Cardiac muscle cell (in vitro differentiated cells and primary cell): ENCODE results near the gene UBC. TPM values are rescaled to one million over a fixed set of nuclear protein-coding genes. Genes with fewer than 3 reads are reported as not detected.
A peak's percentile ranks its signal among the peaks of the same experiment; 100 is the strongest.
"Not testable (repeated sequence)": the region's sequence is repeated elsewhere in the genome, so short reads cannot be mapped to it uniquely, and the experiment has no call there.

Experiments used
- DNase-seq, 2 donors: peaks; one replicate each; pipeline versions ENCODE4 v3.0.0 to v3.0.0-alpha.2; 2010 to 2017; ENCODE audit warnings: low read depth in 1 of 2, low spot score in 1 of 2
- H3K27ac ChIP-seq: fragments of 200-600 bp; sonication (generic); 2 replicates; pipeline ENCODE4 v1.5.1; 2016
- H3K27me3 ChIP-seq: fragments of 200-600 bp; sonication (generic); 2 replicates; pipeline ENCODE4 v1.6.0; 2016; ENCODE audit warnings: control low read depth
- H3K36me3 ChIP-seq: fragments of 200-600 bp; sonication (generic); 2 replicates; pipeline ENCODE4 v1.5.1; 2016; ENCODE audit warnings: control low read depth
- H3K4me1 ChIP-seq: fragments of 200-600 bp; sonication (generic); 2 replicates; pipeline ENCODE4 v1.8.1; 2017; ENCODE audit warnings: low read depth, mild to moderate bottlenecking, mixed run types
- H3K4me3 ChIP-seq: fragments of 200-600 bp; sonication (generic); 2 replicates; pipeline ENCODE4 v1.5.1; 2016; ENCODE audit warnings: mild to moderate bottlenecking
- H3K9me3 ChIP-seq: fragments of 200-600 bp; sonication (generic); 2 replicates; pipeline ENCODE4 v1.5.1; 2017; ENCODE audit warnings: low read depth, mild to moderate bottlenecking, control low read depth
- polyA plus RNA-seq: library from polyadenylated mRNA; unstranded; fragments of >200 nt; fragmentation: Nextera tagmentation; extraction: Ambion mirVana; gene quantifications from 2 replicates; pipeline ENCODE4 v1.2.1, GENCODE V29; 2016
- total RNA-seq: library from RNA; depleted of rRNA; stranded (reverse); fragments of >200 nt; gene quantifications from 2 replicates; pipeline ENCODE4 v1.2.3, GENCODE V29; 2016
- TF ChIP-seq, protein P1 (sequence below): IDR thresholded peaks from 2 replicates; pipeline ENCODE4 v1.5.1; 2012; ENCODE audit warnings: low read depth, mild to moderate bottlenecking, low read length

The UBC gene
- total and polyA plus RNA-seq, 2 experiments from 2014 or later = 897 to 1,139 TPM

DNA sequence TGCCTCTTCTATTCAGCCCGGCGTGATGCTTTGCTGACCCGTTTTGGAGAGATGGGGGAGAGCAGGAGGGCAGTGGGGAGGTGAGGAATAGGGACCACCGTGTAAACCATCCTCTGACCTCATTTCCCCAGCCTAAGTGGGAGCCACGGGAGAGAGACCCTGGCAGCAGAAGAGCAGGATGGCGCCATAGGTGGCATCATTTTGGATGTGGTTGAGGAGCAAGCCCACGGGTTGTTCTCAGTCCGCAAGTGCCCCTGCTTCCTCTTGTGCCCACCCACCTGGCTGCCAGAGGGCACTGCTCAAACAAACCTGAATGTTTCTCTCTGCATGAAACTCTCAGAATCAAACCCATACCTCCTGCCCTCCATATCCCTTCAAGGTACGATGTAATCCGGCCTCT lies 10.7 kb upstream of the UBC start:
- Histone ChIP-seq H3K4me3 (no peak overlapping the region), H3K27ac (no peak overlapping the region), H3K9me3 (no peaks in the 10 kb centered on the region), H3K27me3 (no peaks in the 10 kb centered on the region), H3K4me1 (peaks cover 7% of the 10 kb centered on the region), H3K36me3 (no peaks in the 10 kb centered on the region)
- no peak for DNase-seq
- TF ChIP-seq, protein P1, sequence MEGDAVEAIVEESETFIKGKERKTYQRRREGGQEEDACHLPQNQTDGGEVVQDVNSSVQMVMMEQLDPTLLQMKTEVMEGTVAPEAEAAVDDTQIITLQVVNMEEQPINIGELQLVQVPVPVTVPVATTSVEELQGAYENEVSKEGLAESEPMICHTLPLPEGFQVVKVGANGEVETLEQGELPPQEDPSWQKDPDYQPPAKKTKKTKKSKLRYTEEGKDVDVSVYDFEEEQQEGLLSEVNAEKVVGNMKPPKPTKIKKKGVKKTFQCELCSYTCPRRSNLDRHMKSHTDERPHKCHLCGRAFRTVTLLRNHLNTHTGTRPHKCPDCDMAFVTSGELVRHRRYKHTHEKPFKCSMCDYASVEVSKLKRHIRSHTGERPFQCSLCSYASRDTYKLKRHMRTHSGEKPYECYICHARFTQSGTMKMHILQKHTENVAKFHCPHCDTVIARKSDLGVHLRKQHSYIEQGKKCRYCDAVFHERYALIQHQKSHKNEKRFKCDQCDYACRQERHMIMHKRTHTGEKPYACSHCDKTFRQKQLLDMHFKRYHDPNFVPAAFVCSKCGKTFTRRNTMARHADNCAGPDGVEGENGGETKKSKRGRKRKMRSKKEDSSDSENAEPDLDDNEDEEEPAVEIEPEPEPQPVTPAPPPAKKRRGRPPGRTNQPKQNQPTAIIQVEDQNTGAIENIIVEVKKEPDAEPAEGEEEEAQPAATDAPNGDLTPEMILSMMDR = no peak

GRCh38 chr12:124923905-124924734 lies 9.7 kb upstream of the UBC start:
- peak overlapping the region; percentile 17 for H3K27ac ChIP-seq
- no peak overlapping the region for H3K4me3 ChIP-seq
- peak in 1 of 2 donors; percentile 61 for DNase-seq

GRCh38 chr12:124921200-124922031 lies 7.0 kb upstream of the UBC start:
- DNase-seq = peak; percentile 66 to 68
- Histone ChIP-seq H3K36me3 (no peaks in the 10 kb centered on the region), H3K4me1 (peaks cover 29% of the 10 kb centered on the region), H3K27me3 (no peaks in the 10 kb centered on the region), H3K27ac (peak overlapping the region; percentile 74), H3K9me3 (no peaks in the 10 kb centered on the region), H3K4me3 (peak overlapping the region; percentile 14)
- TF ChIP-seq, protein P1 = no peak

More at GRCh38 chr12:124923905-124924734, 9.7 kb upstream of the UBC start:
- no peaks in the 10 kb centered on the region for H3K27me3 ChIP-seq
- H3K4me1 ChIP-seq = peaks cover 17% of the 10 kb centered on the region
- no peaks in the 10 kb centered on the region for H3K9me3 ChIP-seq
- H3K36me3 ChIP-seq = no peaks in the 10 kb centered on the region
- TF ChIP-seq, protein P1 = no peak

DNA sequence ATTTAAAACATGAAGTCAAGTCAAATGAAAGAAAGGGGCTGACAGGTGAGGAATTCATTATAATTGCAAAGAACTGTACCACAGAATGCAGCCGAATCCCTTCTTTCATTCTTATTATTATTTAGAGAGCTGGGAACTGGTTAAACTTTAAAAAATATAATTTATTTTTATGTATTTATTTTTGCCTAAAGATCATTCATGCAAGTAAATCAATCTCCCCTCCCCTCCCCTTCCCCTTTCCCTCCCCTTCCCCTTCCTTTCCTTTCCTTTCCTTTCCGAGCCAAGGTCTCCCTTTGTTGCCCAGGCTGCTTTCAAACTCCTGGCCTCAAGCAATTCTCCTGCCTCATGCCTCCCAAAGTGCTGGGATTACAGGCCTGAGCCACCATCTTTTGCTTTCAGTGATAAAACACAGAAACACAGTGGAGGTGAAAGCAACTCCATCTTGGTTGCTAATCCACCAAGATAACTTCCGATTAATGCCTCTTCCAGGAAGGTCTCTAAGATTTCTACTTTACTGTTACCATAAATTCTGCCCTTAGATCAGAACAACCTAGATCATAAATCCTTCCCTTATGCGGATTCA lies 6.0 kb upstream of the UBC start:
- H3K27me3 ChIP-seq = no peaks in the 10 kb centered on the region
- H3K9me3 ChIP-seq = no peaks in the 10 kb centered on the region
- peaks cover 39% of the 10 kb centered on the region for H3K4me1 ChIP-seq
- H3K4me3 ChIP-seq = no peak overlapping the region
- TF ChIP-seq, protein P1 = no peak
- no peak for DNase-seq
- H3K36me3 ChIP-seq = no peaks in the 10 kb centered on the region
- peak overlapping the region; percentile 74 for H3K27ac ChIP-seq

GRCh38 chr12:124919521-124920352 lies 5.3 kb upstream of the UBC start:
- H3K36me3 ChIP-seq = no peaks in the 10 kb centered on the region
- TF ChIP-seq, protein P1 = no peak
- H3K9me3 ChIP-seq = no peaks in the 10 kb centered on the region
- H3K27me3 ChIP-seq = no peaks in the 10 kb centered on the region
- peak overlapping the region; percentile 98 for H3K27ac ChIP-seq
- no peak for DNase-seq
- peaks cover 40% of the 10 kb centered on the region for H3K4me1 ChIP-seq
- H3K4me3 ChIP-seq = no peak overlapping the region

DNA sequence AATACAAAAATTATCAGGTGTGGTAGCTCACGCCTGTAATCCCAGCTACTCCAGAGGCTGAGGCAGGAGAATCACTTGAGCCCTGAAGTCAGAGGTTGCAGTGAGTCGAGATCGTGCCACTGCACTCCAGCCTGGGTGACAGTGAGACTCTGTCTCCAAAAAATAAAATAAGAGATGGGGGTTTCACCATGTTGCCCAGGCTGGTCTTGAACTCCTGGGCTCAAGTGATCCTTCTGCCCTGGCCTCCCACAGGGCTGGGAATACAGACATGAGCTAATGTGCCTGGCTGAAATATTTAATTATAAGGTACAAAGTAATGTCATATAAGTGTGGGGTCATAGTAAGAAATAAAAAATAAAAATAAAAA lies 4.2 kb upstream of the UBC start:
- H3K27me3 ChIP-seq, H3K9me3 ChIP-seq, H3K4me3 ChIP-seq, H3K36me3 ChIP-seq, DNase-seq: not testable (repeated sequence)
- H3K4me1 ChIP-seq = peaks cover 40% of the 10 kb centered on the region
- H3K27ac ChIP-seq = peak overlapping the region; percentile 98
